GM21423 (cell line): ENCODE measurements around the gene SMPDL3A.
A peak's percentile ranks its signal among the peaks of the same experiment; 100 is the strongest.
"Not testable (repeated sequence)": the region's sequence is repeated elsewhere in the genome, so short reads cannot be mapped to it uniquely, and the experiment has no call there.

Experiments used
- ATAC-seq: cut with Tn5 transposase; IDR thresholded peaks from one replicate; pipeline ENCODE4 v1.9.1; 2021; ENCODE audit warnings: mild to moderate bottlenecking, moderate library complexity; ENCODE audit not compliant: unreplicated experiment

The SMPDL3A gene

GRCh38 chr6:122789182-122790027 lies at the start of gene SMPDL3A:
Gene SMPDL3A, plus strand, starts transcription at chr6:122789258. Its CDS starts 89 bp downstream, at chr6:122789347.
- ATAC-seq: peak; percentile 59

GRCh38 chr6:122740091-122740490 lies 49.0 kb upstream of the SMPDL3A start:
- ATAC-seq: no peak

- no peak for ATAC-seq
Measured at GRCh38 chr6:122740936-122741335, 48.1 kb upstream of the SMPDL3A start.

- not testable (repeated sequence) for ATAC-seq
Measured at GRCh38 chr6:122744247-122744646, 44.8 kb upstream of the SMPDL3A start.

GRCh38 chr6:122744856-122745255 lies 44.2 kb upstream of the SMPDL3A start:
- not testable (repeated sequence) for ATAC-seq

- no peak for ATAC-seq
Measured at GRCh38 chr6:122746688-122747087, 42.4 kb upstream of the SMPDL3A start.

- no peak for ATAC-seq
Measured at GRCh38 chr6:122747573-122747972, 41.5 kb upstream of the SMPDL3A start.

GRCh38 chr6:122748945-122749344 lies 40.1 kb upstream of the SMPDL3A start:
- ATAC-seq: not testable (repeated sequence)

- ATAC-seq: no peak
Measured at GRCh38 chr6:122749451-122750050, 39.5 kb upstream of the SMPDL3A start.

GRCh38 chr6:122751326-122751725 lies 37.7 kb upstream of the SMPDL3A start:
- ATAC-seq: peak; percentile 88

- peak; percentile 26 for ATAC-seq
Measured at GRCh38 chr6:122752459-122752858, 36.6 kb upstream of the SMPDL3A start.

GRCh38 chr6:122753000-122753687 lies 35.9 kb upstream of the SMPDL3A start:
- no peak for ATAC-seq

- ATAC-seq: no peak
Measured at GRCh38 chr6:122753688-122754056, 35.4 kb upstream of the SMPDL3A start.

- ATAC-seq: no peak
Measured at GRCh38 chr6:122754191-122754731, 34.8 kb upstream of the SMPDL3A start.

- no peak for ATAC-seq
Measured at GRCh38 chr6:122755901-122756300, 33.2 kb upstream of the SMPDL3A start.

GRCh38 chr6:122758927-122759334 lies 30.1 kb upstream of the SMPDL3A start:
- peak; percentile 98 for ATAC-seq

- no peak for ATAC-seq
Measured at GRCh38 chr6:122760330-122760729, 28.7 kb upstream of the SMPDL3A start.

- ATAC-seq: no peak
Measured at GRCh38 chr6:122766256-122766655, 22.8 kb upstream of the SMPDL3A start.

GRCh38 chr6:122770835-122771601 lies 18.0 kb upstream of the SMPDL3A start:
- no peak for ATAC-seq

GRCh38 chr6:122772724-122773415 lies 16.2 kb upstream of the SMPDL3A start:
- ATAC-seq: no peak
